GM13976 (cell line): ENCODE measurements around the gene RSPO1.

Source experiments
- DNase-seq: peaks from one replicate; pipeline ENCODE4 v3.0.0; 2012; ENCODE audit warnings: low spot score
- CTCF ChIP-seq: IDR thresholded peaks from 2 replicates; pipeline ENCODE4 v1.5.1; 2012; ENCODE audit warnings: borderline replicate concordance, mild to moderate bottlenecking; ENCODE audit not compliant: insufficient read depth; ENCODE audit errors: extremely low read depth, missing control alignments, control extremely low read depth
- in situ Hi-C: fragments of 300-500 bp; cut with MboI; formaldehyde crosslinking; loops from one replicate; pipeline ENCODE4 v1.12.0; 2022; ENCODE audit warnings: low sequenced_read_pairs, mixed read lengths, inconsistent platforms; ENCODE audit not compliant: unreplicated experiment

RSPO1 gene

GRCh38 chr1:37609002-37609401 lies 25.7 kb downstream of the RSPO1 start:
- no peak for TF ChIP-seq CTCF
- in situ Hi-C loops: loop anchor here (10.0 kb wide), 1 partner anchor 66 kb away; no protein-coding TSS in a partner anchor
- DNase-seq: no peak

- DNase-seq: no peak
- in situ Hi-C loops: loop anchor here (10.0 kb wide), 1 partner anchor 68 kb away; no protein-coding TSS in a partner anchor
- no peak for TF ChIP-seq CTCF
Observed at GRCh38 chr1:37606481-37607263, 28.0 kb downstream of the RSPO1 start.

- in situ Hi-C loops: loop anchor here (10.0 kb wide), 1 partner anchor 69 kb away; no protein-coding TSS in a partner anchor
- TF ChIP-seq CTCF: no peak
- DNase-seq: no peak
Observed at GRCh38 chr1:37605806-37606474, 28.8 kb downstream of the RSPO1 start.

- no peak for TF ChIP-seq CTCF
- DNase-seq: no peak
- in situ Hi-C loops: loop anchor here (10.0 kb wide), 1 partner anchor 70 kb away; no protein-coding TSS in a partner anchor
Observed at GRCh38 chr1:37605061-37605650, 29.5 kb downstream of the RSPO1 start.

GRCh38 chr1:37602750-37603694 lies 31.7 kb downstream of the RSPO1 start:
- peak; percentile 77 for DNase-seq
- in situ Hi-C loops: loop anchor here (10.0 kb wide), 1 partner anchor 72 kb away; no protein-coding TSS in a partner anchor
- TF ChIP-seq CTCF: peak; percentile 53
